ENCODE data around the gene SDF2L1.
"Not testable (repeated sequence)": the region's sequence is repeated elsewhere in the genome, so short reads cannot be mapped to it uniquely, and the experiment has no call there.

SDF2L1 gene

DNA sequence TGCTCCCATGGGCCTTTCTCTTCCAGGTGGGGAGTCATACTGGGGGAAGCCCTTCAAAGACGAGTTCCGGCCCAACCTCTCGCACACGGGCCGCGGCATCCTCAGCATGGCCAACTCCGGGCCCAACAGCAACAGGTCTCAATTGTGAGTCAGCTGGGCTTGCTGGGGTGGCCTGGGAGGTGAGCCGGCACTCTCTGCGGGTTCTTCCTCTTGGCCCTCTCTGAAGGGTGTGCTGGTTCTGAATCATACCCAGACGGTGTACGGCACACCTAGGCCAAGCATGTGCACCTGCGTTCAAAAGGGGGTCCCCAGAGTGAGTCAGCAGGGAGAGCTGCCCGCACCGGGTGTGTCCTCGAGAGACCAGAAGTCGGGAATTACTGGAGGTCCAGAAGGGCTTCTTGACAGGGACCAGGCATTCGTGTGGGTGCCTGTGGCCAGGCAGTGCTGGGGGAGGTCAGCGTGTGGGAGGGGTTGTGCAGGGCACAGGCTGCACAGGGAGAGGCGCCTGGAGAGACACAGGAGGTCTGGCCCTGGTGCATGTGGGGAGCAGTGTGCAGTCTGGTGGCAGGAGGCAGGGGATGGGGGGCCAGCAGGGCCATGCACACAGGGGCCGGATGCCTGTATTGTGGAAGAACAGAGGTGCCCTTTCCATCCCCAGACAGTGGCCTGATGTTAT is 46.7 kb downstream of the SDF2L1 start:
- no peak for DNase-seq

DNA sequence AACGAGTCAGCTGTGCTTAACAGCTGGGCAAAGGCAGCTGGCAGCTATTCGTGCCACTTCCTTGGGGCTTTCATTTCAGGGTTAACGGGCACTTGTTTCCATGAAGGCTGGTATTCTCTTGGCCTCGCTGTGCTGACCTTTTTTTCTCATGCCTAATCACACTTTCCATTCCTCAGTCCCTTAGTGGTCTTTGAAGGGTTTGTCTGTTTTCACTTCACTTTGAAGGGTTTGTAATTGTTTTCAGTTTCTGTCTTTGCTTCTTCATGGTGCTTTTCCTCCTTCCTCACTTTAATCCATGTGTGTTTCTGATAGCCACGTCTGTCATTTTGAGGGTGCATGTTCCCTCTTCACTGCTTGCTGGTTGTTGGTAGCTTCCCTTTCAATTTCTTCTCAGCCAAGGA is 48.3 kb downstream of the SDF2L1 start:
- DNase-seq: peak; percentile 14

DNA sequence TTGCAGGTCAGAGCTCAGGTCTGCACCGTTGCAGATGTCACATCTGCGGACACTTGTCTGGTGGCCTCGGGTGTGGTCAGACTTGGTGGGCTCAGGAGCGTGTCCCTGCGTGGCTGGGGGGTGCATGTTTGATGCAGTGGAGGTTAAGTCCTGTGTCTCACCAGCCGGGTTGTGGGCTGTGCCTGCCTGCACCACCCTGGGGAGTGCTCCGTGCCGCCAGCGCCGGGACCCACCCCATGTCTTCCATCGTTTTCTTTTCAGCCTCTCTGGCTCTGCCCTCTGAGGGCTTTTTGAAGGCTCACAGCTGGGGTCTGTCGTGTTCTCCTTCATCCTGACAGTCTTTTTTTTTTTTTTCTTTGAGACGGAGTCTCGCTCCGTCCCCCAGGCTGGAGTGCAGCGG is 49.7 kb downstream of the SDF2L1 start:
- no peak for DNase-seq

DNA sequence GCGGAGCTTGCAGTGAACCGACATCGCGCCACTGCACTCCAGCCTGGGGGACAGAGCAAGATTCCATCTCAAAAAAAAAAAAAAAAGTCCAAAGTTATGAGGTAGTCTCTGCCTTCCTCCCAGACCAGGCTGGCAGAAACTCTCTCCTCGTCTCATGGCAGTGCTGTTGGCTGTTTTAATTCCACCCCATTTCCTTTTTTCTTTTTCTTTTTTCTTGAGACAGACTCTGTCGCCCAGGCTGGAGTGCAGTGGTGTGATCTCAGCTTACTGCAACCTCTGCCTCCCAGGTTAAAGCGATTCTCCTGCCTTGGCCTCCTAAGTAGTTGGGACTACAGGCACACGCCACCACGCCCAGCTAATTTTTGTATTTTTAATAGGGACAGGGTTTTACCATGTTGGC is 50.8 kb downstream of the SDF2L1 start:
- DNase-seq: not testable (repeated sequence)

DNA sequence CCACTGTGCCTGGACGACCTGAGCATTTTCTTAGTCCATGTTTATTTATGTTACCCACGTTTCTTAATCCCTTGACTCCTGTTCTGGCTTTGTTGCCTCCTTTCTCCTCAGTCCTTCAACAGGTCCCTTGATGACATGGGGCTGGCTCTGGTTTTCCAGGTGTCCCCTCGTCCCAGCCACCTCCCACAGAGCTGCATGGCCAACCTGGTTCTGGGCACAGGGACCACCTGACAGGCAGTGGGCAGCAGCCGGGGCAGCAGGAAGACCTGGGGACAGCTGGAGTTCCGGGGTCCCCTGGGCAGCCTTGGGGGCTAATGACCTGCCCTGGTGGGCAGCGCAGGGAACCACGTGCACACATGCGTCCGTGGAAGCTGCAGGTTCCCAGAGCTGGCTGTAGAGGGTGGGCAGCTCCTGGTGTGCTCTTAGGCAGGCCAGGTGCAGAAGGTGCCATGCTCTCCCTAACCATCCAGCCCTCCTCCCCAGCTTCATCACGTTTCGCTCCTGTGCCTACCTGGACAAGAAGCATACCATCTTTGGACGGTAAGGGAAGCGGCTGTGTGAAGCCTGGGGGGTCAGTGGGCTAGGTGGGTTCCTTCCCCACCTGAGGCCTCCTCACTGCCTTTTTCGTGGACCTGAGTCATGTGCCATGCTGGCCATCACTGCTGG is 51.4 kb downstream of the SDF2L1 start:
- DNase-seq: no peak

All from NCI-H1694 (cell line).